Body of pancreas (tissue), 4 donors: ENCODE measurements around the gene DTD2. TPM values are rescaled to one million over a fixed set of nuclear protein-coding genes. Genes with fewer than 3 reads are reported as not detected.

Experiments used
- ATAC-seq: fragments of 150-250 bp; one replicate; pipeline ENCODE4 v1.9.1; 2016
- DNase-seq, 4 donors: peaks; one replicate each; pipeline ENCODE4 v3.0.0-alpha.2; 2019
- H3K27ac ChIP-seq, 4 donors: fragments of 200-600 bp; sonication (generic); 1 replicate in 3 of 4; 2 replicates in 1 of 4; pipeline versions ENCODE4 v1.5.1 to v1.6.1; 2016 to 2019; ENCODE audit warnings: mild to moderate bottlenecking in 1 of 4, mixed read lengths in 1 of 4, moderate library complexity in 1 of 4
- H3K27me3 ChIP-seq, 2 donors: fragments of 200-600 bp; sonication (generic); one replicate each; pipeline ENCODE4 v1.6.0; 2016; ENCODE audit warnings: mild to moderate bottlenecking in 1 of 2
- H3K36me3 ChIP-seq, 2 donors: fragments of 200-600 bp; sonication (generic); replicated peaks in 1 of 2; 2 replicates each; pipeline ENCODE4 v1.5.1; 2016; ENCODE audit warnings: low read depth in 2 of 2; ENCODE audit not compliant: insufficient read depth in 1 of 2
- H3K4me1 ChIP-seq: fragments of 200-600 bp; sonication (generic); one replicate; pipeline ENCODE4 v1.6.0; 2016
- H3K4me3 ChIP-seq, 2 donors: fragments of 200-600 bp; sonication (generic); 1 replicate in 1 of 2; 2 replicates in 1 of 2; pipeline ENCODE4 v1.5.1; 2016 to 2019
- H3K9me3 ChIP-seq, 3 donors: fragments of 200-600 bp; sonication (generic); 1 replicate in 2 of 3; 2 replicates in 1 of 3; pipeline ENCODE4 v1.5.1; 2016
- CTCF ChIP-seq, 7 experiments: fragments of 450-650 bp in 4 of 7; fragments of 200-600 bp in 3 of 7; sonication (generic) in 3 of 7; IDR thresholded peaks; one replicate each; pipeline ENCODE4 v1.5.1; 2016 to 2019; ENCODE audit warnings: antibody characterized with exemption in 7 of 7
- POLR2A ChIP-seq, 3 donors: fragments of 450-650 bp; IDR thresholded peaks; one replicate each; pipeline ENCODE4 v1.6.1; 2016; ENCODE audit warnings: antibody characterized with exemption in 3 of 3, mild to moderate bottlenecking in 2 of 3
- WGBS, 2 donors: methylation state at CpG; one replicate each; pipeline ENCODE4 v1.1.5; 2017; 5-methylcytosine and 5-hydroxymethylcytosine counted together
- intact Hi-C: fragments of 100-400 bp; cut with DNase I; formaldehyde crosslinking; loops from one replicate; pipeline ENCODE4 v1.15.1; 2023
- total RNA-seq, 2 donors: library from RNA; depleted of rRNA; stranded (reverse); fragments of >200 nt; gene quantifications; one replicate each; pipeline ENCODE4 v1.1.0, GENCODE V29; 2016

The DTD2 gene
- total RNA-seq, 2 donors from 2014 or later = 20.4 to 22.3 TPM

GRCh38 chr14:31400031-31400638, 57.2 kb downstream of the DTD2 start:
- Histone ChIP-seq H3K36me3 (no peaks in the 10 kb centered on the region), H3K9me3 (no peaks in the 10 kb centered on the region), H3K27me3 (no peaks in the 10 kb centered on the region), H3K4me1 (no peaks in the 10 kb centered on the region), H3K27ac (no peak overlapping the region), H3K4me3 (no peak overlapping the region)
- WGBS, 2 donors = 90% methylated on average over 5 of the region's 5 CpGs
- DNase-seq = no peak
- no peak for ATAC-seq
- intact Hi-C loops = no loop called here
- TF ChIP-seq CTCF (IDR thresholded peaks at IDR 0.05) (no peak), POLR2A (IDR thresholded peaks at IDR 0.05) (no peak)

Other genes with a start within 250 kb of the DTD2 start
- 100 to 1,000 TPM; 110 to 221 TPM for gene HECTD1, start 249.7 kb downstream of the DTD2 start, total RNA-seq
- gene HEATR5A, start 37.0 kb downstream of the DTD2 start, total RNA-seq = 10 to 100 TPM; 14.5 to 24.1 TPM
- not detected for gene GPR33, start 30.5 kb upstream of the DTD2 start, total RNA-seq
- 10 to 100 TPM in 1 of 2 donors, 1 to 10 TPM in 1; 4.7 to 18.5 TPM for gene NUBPL, start 103.9 kb upstream of the DTD2 start, total RNA-seq